Measurements from ENCODE around the gene TMED6.

Gene TMED6

GRCh38 chr16:69310653-69311532, 40.7 kb downstream of the TMED6 start, which contains the start of gene VPS4A:
VPS4A (plus strand) TSS chr16:69311350; CDS start chr16:69311512, 162 bp downstream.
- in situ Hi-C loops (cut with MboI; ENCODE audit: low pct_unique_long_range_greater_than_20kb, low sequenced_read_pairs, unreplicated experiment), result no loop called here
- peak; percentile 100 for TF ChIP-seq CTCF (IDR thresholded peaks at IDR 0.05; ENCODE audit: extremely low read depth, insufficient read depth, missing control alignments)
- DNase-seq (ENCODE audit: low spot score), result peak; percentile 99

- no peak for TF ChIP-seq CTCF (IDR thresholded peaks at IDR 0.05; ENCODE audit: extremely low read depth, insufficient read depth, missing control alignments)
These were observed 42.3 kb downstream of the TMED6 start for GRCh38 chr16:69309316-69309715.

DNA sequence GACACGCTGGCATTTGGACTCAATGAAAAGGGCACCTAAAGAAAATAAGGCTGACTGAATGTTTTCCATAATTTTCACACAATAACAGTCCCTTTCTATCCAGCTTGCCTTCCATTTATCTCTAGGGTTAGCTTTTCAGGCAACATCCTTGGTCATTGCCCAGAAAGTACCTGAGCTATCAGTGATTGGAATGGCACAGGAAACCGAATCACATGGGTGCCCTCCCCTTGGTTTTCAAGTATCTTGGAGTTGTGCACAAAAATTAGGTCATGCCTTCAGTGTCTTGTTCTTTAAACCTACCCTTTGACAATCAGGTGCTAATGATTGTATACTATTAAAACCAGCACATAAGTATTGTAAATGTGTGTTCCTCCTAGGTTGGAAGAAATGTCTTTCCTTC, 43.7 kb downstream of the TMED6 start:
- in situ Hi-C loops (cut with MboI; ENCODE audit: low pct_unique_long_range_greater_than_20kb, low sequenced_read_pairs, unreplicated experiment), result no loop called here
- no peak for TF ChIP-seq CTCF (IDR thresholded peaks at IDR 0.05; ENCODE audit: extremely low read depth, insufficient read depth, missing control alignments)
- no peak for DNase-seq (ENCODE audit: low spot score)

More at GRCh38 chr16:69309316-69309715, 42.3 kb downstream of the TMED6 start:
- DNase-seq (ENCODE audit: low spot score), result no peak
- in situ Hi-C loops (cut with MboI; ENCODE audit: low pct_unique_long_range_greater_than_20kb, low sequenced_read_pairs, unreplicated experiment), result no loop called here

GRCh38 chr16:69307091-69307490, 44.5 kb downstream of the TMED6 start:
- TF ChIP-seq CTCF (IDR thresholded peaks at IDR 0.05; ENCODE audit: extremely low read depth, insufficient read depth, missing control alignments), result no peak
- DNase-seq (ENCODE audit: low spot score), result no peak
- in situ Hi-C loops (cut with MboI; ENCODE audit: low pct_unique_long_range_greater_than_20kb, low sequenced_read_pairs, unreplicated experiment), result no loop called here

DNA sequence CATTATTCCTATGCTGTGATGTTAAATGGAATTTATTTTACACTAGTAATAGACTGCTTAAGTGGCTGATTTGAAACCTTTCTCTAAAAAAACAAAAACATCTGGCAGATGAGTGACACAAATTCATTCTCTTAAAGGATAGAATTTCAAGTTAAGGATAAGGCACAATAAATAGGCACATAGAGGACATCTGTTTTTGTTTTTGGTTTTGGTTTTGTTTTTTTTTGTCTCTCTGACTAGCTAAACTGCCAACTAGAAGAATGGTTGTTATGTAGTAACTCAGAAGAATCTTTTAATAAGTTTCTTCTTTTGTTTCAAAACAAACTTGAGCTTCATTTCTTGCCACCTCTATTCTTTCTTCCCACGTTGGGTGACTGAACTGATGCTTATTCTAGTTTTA, 45.6 kb downstream of the TMED6 start:
- no peak for DNase-seq (ENCODE audit: low spot score)
- TF ChIP-seq CTCF (IDR thresholded peaks at IDR 0.05; ENCODE audit: extremely low read depth, insufficient read depth, missing control alignments), result no peak
- in situ Hi-C loops (cut with MboI; ENCODE audit: low pct_unique_long_range_greater_than_20kb, low sequenced_read_pairs, unreplicated experiment), result no loop called here

GRCh38 chr16:69302301-69302700, 49.3 kb downstream of the TMED6 start:
- no peak for TF ChIP-seq CTCF (IDR thresholded peaks at IDR 0.05; ENCODE audit: extremely low read depth, insufficient read depth, missing control alignments)
- in situ Hi-C loops (cut with MboI; ENCODE audit: low pct_unique_long_range_greater_than_20kb, low sequenced_read_pairs, unreplicated experiment), result no loop called here
- DNase-seq (ENCODE audit: low spot score), result no peak

Data from GM13977 (cell line).